ENCODE data around the gene STRN.

DNA sequence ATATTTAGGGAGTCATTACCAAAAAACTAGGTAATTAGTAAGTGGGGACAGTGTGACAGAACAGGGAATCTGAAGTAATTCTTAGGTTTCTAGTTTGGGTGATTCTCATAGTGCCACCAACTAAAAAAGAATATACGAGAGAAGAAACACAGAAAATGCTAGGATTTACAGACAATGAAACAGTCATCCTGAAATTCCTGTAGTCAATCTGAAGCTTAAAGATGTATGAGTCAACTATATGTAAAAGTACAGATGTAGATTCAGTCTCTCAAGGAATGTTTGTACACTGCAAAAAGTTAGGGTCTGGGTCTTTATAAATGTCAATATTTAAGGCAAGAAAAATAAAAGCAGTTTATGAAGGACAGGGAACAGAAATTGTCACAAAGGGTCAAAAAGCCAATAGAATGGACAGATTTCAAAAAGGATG is 107.0 kb downstream of the STRN start:
- TF ChIP-seq TAF1 (IDR thresholded peaks at IDR 0.05; ENCODE audit: borderline replicate concordance, low read depth, low read length), result no peak
- no peak for TF ChIP-seq POLR2AphosphoS5 (IDR thresholded peaks at IDR 0.05; ENCODE audit: low read depth, low read length)

Measured in GM12892 (cell line).